HG02870 (cell line): ENCODE measurements around the gene KLHL29.

ENCODE experiments used
- ATAC-seq: cut with Tn5 transposase; IDR thresholded peaks from one replicate; pipeline ENCODE4 v1.9.1; 2021; ENCODE audit warnings: mild to moderate bottlenecking, moderate library complexity; ENCODE audit not compliant: unreplicated experiment

The KLHL29 gene

DNA sequence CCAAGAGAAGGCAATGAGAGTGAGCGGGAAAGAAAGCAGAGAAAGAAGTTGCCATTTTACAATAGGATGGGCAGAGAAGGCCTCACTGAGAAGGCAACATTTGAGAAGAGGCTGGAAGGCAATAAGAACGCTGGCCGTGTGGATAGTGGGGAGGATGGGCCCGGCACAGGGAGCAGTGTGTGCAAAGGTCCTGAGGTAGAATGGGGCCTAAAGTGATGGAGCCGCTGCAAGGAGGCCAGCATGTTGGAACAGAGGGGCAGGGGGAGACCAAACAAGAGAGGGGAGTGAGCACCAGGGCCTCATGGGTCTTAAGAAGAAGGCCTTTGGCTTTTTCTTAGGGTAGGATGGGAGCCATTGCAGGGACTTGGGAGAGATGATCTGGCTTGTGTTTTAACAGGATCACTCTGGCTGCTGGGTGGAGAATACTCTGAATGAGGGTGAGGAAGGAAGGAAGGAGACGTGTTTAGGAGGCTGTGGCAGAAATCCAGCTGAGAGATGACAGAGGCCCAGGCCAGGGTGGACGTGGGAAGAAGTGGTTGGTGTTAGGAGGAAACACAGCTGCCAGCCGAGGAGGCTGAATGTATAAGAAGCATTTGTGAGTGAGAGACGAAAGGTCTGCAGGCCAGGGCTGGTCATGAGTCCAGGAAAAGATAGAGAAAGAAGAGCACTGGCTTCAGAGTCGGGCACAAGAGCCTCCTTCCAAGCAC, 159.8 kb downstream of the KLHL29 start:
- no peak for ATAC-seq

DNA sequence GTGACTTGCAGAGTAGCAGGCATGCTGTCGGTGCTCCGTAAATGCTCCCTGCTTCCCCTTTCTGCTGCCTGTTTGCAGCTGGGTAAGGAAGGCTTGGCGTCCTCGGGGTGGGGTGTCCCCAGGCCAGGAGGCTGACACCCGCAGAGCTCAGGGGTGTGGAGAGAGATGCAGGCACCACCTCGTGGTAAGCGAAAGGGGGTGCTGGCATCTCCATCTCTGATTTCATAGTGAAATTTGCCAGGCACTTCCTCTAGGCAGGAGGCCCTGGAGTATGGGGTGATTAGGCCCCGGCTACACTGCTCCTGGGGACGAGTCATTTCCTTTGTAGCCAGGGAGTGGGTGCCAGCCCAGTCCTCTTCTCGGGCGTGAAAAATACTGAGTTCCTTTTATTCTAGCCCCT, 160.4 kb downstream of the KLHL29 start:
- no peak for ATAC-seq

DNA sequence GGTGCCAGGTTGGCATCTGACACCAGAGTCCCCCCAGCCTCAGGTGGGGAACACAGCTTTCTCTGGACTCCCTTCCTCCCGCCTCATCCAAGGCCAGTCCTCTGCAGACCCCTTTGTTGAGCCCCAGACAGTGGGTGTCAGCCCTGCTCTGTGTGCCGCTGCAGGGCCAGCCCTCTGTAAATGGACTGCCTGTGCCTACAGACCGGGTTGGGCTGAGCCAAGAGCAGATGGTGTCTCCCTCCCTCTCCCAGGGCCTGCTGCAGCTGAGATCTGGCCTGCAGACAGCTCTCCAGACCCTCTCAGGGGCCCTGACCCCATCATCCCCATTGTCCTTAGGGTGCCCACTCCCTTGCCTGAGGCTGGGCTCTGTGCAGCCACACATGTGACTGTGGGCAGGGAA, 160.8 kb downstream of the KLHL29 start:
- ATAC-seq: no peak

DNA sequence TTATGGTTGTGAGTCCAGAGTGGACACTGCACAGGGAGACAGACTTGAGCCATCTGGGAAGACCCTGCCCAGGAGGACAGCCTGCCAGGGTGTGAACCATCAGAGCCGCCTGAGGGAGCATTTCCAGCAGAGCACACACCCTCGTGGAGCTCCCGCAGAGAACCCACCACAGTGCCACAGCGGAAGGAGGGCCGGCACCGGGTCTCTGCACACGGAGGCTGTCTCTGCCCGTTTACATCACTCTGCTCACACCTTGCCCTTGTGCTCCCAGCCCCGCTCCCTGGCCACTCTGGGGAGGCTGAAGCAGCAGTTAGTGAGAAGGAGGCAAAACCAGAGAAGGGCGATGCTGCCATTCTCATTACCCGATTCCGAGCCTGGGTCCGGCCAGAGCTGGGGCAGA, 161.9 kb downstream of the KLHL29 start:
- ATAC-seq: no peak

DNA sequence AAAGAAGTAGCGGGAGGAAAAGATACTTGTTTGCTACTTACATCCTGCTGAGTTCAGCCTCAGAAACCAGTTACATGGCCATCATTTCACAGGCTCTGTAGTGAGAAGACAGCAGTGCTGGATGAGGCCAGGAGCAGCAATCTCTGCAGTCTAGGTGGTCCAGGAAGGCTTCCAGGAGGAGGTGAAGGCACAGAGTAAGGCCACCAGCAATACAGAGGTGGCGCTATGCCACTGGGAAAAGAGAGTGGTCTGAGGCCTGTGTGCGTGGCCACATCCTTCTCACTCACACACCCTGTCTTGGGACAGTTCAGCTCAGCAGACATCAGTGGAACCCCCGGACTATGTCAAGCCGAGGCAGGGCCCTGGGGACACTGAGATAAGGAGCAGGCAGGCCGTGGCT, 162.7 kb downstream of the KLHL29 start:
- ATAC-seq: no peak

DNA sequence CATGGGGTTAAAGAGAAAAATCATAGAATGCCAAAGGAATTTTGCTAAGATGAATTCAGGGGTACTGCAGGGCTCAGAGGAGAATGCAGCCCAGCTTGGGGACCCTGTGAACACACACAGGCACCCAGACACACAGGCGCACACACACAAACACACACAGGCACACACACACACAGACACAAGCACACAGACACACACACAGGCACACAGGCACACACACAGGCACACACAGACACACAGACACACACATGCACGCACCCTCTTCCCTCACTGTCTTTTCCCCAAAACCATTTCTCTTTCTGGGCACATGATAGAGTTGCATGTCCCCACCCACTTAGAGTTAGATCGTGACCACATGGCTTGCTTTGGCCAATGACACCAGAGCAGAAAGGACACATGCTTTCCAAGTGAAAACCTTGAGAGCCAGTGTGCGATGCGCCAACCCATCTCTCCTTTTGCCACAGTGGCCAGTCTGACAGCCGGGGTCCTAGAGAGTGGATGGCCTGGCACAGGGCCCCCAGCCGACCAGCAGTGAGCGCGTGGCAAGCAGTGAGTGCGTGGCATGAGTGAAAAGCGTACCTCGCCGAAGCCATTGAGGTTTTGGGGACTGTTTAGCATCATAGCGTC, 163.3 kb downstream of the KLHL29 start:
- ATAC-seq: no peak

DNA sequence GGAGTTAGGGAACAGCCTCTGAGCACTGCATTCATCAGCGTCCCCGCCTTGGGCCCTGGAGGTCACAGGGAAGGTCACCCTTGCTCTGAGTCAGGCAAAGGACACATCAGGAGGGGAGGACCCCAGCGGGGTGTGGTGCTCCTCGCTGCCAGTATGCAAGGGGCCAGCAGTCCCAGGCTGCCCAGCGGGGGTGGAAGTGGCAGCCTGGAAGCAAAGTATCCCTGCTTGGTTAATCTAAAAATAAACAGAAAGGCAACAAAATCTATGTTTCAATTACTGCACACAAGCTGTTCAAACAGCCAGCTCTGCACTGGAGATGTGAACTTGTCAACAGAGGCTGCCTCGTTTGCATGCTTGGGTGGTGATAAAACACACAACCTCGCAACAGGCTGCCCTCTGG, 164.1 kb downstream of the KLHL29 start:
- no peak for ATAC-seq

DNA sequence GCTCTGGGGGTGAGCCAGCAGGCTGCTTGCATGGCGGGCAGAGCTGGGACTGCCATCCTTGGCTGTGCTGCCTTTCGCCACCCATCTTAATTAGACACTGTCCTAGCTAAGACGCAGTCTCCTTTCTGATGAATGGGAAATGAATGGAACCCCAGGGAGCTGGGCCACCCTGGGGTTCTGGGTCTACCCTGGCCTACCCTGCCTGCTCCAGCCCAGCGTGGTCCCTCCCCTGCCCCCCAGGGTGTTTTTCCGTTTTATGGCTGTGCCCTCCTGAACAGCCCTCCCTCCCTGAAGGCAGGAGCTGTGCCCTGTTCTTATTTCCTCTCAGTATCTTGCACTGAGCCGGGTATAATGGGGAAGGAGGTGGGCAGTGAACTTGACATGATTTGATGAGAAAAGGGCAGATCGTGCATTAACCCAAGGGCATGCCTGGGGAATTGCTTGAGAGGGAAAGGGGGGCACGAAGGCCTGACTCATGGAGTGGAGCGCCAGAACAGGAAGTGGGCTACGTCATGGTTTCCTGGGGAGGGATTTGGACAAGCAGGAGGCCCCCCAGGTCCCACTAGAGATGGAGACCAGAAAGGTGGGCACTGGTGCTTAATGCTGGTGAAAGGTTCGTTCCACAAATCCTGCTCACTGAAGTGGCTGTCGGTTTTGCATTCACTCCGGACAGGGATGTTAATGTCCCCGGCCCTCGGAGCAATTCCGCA, 165.0 kb downstream of the KLHL29 start:
- ATAC-seq: no peak

DNA sequence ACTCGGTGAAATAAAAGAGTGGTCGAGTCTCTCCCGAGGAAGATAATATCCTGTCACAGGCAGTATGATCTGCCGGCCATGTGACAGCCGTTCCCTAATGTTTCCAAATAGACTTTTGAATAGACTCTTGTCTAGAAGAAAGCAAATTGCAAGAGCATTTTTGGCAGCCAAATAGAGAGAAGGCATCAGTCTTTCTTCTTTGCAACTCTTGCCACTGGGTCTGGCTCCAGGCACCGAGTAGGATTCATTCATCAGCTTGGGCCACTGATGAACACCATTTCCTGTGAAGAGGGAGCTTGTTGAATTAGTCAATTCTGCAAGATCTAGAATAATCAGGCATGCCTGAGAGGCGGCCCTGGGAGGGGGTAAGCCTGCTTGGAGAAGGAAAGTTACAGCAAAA, 165.6 kb downstream of the KLHL29 start:
- ATAC-seq: no peak

DNA sequence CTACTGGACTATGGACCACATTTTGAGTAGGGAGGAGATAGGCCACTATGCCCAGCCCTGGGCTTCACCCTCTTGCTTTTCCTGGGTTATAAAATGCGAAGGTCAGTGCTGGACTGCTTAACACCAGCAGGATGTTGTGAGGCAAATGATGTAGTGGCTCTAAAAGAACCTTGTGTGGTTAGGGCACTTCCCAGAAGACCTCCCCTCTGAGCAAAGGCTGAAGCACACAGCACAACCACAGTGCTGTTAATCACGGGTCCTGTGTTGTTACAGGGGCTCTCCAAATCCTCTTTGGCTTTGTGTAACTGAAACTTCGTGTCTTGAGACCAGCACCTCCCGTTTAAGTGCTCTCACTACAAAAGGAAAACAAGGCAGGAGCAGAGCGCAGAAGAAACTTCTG, 166.9 kb downstream of the KLHL29 start:
- ATAC-seq: no peak

DNA sequence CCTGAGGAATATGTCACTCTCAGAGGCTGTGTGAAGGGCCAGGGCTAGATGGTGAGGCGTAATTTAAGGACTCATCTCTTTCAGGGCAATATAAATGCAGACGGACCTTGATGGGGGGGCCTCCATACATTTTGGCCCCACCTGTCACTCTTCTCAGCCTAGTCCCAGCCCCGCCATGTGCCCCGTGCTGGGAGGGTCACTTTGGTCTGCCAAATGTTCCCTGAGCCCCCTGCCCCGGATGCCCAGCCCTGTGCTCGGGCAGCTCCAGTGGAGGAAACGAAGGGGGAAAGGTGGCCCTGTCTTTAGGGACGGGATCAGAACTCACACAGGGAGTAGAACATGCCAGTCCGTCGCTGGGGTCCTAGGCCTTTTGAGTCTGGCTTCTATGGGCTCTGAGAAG, 168.6 kb downstream of the KLHL29 start:
- ATAC-seq: no peak

DNA sequence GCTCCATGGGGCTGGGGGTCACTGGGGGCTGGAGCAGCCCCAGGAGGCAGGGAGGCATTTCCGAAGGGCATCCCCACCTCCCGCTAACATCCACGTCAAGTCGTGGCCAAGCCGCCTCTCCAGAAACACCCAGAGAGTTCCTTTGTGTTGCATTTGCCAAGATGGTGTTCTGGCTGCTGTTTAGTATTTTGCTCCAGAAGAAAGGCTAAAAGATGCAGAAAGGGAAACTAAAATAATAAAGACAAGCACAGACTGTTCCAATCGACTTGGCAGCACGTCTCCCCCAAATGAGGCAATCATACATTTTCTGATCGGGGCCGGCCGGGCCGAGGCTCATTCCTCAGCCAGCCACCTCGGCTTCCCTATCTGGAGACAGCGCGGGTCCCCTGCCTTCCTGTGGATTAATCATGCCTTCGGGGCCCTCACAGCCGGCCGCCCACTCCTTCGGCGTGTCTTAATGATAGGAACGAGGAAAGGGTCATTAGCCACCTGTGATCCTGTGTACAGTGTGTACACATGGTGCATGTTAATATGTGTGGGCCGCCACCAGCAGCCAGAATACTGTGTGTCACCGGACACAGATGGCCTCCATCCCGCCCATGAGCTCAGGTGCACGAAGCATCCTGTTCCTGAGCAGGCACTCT, 169.2 kb downstream of the KLHL29 start:
- no peak for ATAC-seq

DNA sequence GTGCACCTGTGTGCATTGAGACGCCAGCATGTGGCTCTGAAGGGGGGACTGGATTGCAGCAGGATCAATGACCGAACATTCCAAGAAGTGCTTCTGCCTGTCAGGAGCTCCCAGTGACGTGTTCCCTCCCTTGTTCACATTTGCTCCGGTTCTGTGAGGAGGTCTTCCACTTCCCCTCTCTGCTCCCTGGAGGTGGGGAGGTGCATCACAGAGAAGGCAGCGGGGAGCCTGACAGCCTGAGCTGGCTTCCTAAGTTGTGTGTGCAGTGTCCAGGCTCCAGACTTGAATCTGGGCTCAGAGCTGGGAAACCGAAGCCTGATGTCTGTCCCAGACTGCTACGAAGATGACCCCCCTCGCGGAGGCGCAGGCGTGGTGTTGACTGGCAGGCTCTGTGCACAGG, 171.0 kb downstream of the KLHL29 start:
- ATAC-seq: no peak

DNA sequence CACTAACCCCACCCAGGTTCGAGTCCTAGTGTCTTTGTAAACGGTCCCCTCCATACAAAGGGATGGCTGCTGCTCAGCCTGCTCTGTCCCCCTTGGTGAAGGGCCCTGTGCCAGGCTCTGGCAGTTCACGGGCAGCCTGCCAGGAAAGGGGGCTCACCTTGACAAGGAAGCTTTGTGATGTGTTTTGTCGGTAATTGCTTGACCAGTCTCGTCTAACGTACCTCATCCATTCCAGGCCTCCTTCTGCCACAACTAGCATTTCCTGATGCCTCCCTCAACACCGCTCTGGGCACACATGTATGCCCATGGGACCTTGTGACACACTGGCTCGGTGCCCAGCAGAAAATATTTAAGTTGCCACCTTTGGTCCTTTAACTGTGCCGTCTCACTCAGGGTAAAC, 171.9 kb downstream of the KLHL29 start:
- ATAC-seq: no peak

DNA sequence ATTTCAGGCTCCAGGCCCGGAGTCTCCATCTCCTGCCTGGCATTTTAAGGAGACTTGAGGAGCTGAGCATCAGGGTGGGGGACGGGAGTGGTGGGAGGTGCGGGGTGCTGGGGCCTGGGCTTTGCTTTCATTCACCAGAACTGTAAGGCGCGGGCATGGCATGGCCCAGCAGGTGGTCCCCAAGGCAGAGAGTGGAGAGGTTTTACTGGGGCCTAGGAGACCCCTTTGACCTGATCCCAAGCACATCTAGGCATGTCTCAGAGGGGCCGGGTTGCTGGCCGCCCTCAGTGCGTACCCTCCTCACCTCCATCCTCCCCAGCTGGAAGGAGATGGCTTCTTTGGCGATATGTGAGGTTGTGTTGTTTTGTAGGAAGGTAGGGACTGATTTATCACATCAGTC, 172.5 kb downstream of the KLHL29 start:
- no peak for ATAC-seq

DNA sequence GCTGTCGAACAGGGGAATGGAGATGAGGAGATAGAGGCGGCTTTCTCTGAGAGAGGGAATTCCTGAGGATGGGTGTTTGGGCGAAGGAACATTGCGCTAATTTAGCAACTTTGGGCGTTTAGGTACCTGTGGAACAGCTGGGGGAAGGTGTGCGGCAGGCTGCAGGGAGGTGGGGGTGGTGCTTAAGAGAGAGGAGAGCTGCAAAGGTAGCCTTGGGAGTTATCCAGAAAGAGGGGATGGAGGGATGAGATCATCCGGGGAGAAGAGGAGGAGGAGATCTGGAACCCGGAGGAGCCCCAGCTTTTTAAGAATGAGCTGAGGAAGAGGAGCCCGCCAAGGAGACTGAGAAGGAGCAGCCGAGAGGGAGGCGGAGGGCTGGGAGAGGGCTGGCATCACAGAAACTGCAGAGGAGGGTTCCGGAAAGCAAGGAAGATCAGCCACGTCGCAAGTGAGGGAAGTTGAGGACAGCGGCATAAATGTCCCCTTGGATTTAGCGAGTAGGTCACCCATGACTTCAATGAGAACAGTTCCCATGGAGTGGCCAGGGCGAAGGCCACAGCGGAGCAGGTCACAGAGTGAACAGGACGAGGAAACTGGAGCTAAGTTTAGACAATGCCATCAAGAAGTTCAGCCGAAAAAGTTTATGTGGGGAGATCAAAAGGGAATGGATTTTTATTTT, 174.7 kb downstream of the KLHL29 start:
- no peak for ATAC-seq

DNA sequence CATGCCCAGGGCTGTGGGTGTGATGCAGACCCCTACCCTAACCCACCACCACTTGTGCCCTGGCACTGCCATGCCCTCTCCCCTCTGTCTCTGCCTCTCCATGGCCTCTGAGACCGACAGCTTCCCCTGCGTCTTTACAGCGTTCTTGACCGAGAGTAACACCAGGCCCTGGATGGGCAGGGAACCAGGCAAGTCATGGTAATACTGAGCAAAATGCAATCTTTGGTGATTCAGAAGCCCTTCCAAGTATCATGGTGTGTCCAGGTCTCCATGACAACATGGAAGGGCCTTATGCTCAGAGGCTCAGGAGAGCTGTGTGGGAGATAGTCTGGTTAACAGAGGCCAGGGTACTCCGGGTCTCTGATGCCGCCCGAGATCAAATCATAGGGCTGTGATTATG, 176.1 kb downstream of the KLHL29 start:
- ATAC-seq: no peak

DNA sequence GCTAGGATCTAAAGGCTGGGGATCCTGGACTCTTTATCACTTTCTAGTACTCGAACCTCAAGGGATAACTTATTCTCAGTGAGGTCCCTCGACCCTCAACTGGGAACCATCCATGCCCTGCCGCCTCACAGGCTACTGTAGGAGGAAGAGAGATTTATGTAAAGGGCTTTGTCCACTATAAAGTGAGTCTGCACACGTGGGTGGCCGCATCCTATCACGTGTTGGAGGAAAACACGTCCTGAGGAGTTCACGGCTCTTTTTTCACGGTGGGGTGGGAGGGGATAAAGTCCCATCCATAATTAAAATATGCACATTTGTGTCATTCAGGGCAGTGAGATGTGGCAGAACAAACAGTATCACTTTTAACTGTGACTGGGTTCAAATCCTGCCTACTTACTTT, 176.6 kb downstream of the KLHL29 start:
- no peak for ATAC-seq

DNA sequence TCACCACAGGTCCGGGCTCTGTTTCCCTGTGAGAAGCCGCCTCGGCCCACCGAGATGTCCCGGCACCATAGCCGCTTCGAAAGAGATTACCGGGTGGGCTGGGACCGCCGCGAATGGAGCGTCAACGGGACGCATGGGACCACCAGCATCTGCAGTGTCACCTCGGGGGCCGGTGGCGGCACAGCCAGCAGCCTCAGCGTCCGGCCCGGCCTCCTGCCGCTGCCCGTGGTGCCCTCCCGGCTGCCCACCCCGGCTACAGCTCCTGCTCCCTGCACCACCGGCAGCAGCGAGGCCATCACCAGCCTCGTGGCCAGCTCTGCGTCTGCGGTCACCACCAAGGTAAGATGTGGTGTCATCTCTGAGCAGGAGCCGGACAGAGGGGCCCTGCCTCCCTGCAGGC, 177.2 kb downstream of the KLHL29 start:
- no peak for ATAC-seq

DNA sequence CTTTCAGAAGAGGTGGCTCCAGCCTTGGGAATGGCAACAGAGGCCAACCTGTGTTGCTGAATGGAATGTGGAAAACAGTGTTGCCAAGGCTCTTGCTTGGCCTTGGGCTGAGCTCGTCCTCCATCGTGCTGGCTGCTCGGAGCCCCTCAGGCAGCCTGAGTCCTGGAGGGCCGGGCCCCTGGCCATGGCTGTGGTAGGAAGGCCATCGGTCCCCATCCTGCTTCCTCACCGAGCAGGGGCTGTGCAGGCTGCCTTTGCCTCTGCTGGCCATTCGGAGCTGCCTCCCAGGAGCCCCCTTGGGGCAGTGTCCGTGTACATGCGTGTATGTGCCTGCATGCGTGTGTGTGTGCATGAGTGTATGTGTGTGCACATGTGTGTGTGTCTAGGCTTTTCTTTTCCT, 178.2 kb downstream of the KLHL29 start:
- ATAC-seq: no peak
